Neuron (in vitro differentiated cells): Measurements from ENCODE around the gene NOTCH1.

Experiments used
- H2AFZ ChIP-seq: one replicate; pipeline ENCODE4 v1.6.1; 2013; ENCODE audit warnings: low read depth, mild to moderate bottlenecking, inconsistent platforms, low read length, moderate library complexity
- H3K27me3 ChIP-seq: one replicate; pipeline ENCODE4 v1.6.1; 2013; ENCODE audit warnings: low read length; ENCODE audit not compliant: insufficient read depth
- H3K36me3 ChIP-seq: one replicate; pipeline ENCODE4 v1.6.1; 2013; ENCODE audit warnings: low read length; ENCODE audit not compliant: insufficient read depth
- H3K4me1 ChIP-seq: one replicate; pipeline ENCODE4 v1.6.1; 2013; ENCODE audit warnings: low read length; ENCODE audit not compliant: insufficient read depth
- H3K4me3 ChIP-seq: 2 replicates; pipeline ENCODE4 v1.5.1; 2013; ENCODE audit warnings: mild to moderate bottlenecking, low read length, moderate library complexity
- H3K9me3 ChIP-seq: one replicate; pipeline ENCODE4 v1.6.1; 2013; ENCODE audit warnings: low read length

NOTCH1 gene

GRCh38 chr9:136504512-136505348 is 41.1 kb downstream of the NOTCH1 start:
- Histone ChIP-seq H3K9me3 (no peaks in the 10 kb centered on the region), H3K4me3 (no peak overlapping the region), H3K4me1 (no peaks in the 10 kb centered on the region), H3K36me3 (peaks cover 90% of the 10 kb centered on the region), H3K27me3 (no peaks in the 10 kb centered on the region), H2AFZ (no peak overlapping the region)

DNA sequence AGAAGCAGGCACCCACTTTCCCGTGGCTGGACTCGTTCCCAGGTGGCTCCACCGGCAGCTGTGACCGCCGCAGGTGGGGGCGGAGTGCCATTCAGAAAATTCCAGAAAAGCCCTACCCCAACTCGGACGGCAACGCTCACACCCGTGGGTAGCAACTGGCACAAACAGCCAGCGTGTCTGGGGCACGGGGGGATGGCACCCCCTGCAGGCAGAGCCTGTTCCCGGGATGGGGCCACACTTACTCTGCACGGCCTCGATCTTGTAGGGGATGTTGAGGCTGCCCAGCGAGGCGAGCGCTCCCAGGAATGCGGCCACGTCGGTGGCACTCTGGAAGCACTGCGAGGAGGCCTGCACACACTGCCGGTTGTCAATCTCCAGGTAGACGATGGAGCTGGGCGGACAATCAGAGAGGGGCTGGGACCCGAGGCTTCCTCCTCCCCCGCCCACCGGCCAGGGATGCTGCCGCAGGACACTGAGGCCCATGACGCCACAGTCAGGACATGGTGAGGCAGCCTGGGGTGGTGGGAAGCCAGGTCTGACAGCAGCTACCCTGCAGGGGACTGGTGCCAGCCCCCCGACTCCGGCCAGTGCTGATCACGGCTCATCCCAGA is 42.8 kb downstream of the NOTCH1 start:
- no peaks in the 10 kb centered on the region for H3K27me3 ChIP-seq
- H3K4me1 ChIP-seq, result no peaks in the 10 kb centered on the region
- H3K36me3 ChIP-seq, result peaks cover 90% of the 10 kb centered on the region
- H3K4me3 ChIP-seq, result no peak overlapping the region
- no peaks in the 10 kb centered on the region for H3K9me3 ChIP-seq
- no peak overlapping the region for H2AFZ ChIP-seq

- H3K4me1 ChIP-seq, result no peaks in the 10 kb centered on the region
- H3K4me3 ChIP-seq, result no peak overlapping the region
- no peaks in the 10 kb centered on the region for H3K9me3 ChIP-seq
- H3K36me3 ChIP-seq, result peaks cover 89% of the 10 kb centered on the region
- no peak overlapping the region for H2AFZ ChIP-seq
- no peaks in the 10 kb centered on the region for H3K27me3 ChIP-seq
These were observed 43.7 kb downstream of the NOTCH1 start for GRCh38 chr9:136502196-136502595.

GRCh38 chr9:136501686-136502085 is 44.2 kb downstream of the NOTCH1 start:
- no peaks in the 10 kb centered on the region for H3K9me3 ChIP-seq
- H2AFZ ChIP-seq, result no peak overlapping the region
- no peak overlapping the region for H3K4me3 ChIP-seq
- peaks cover 89% of the 10 kb centered on the region for H3K36me3 ChIP-seq
- H3K27me3 ChIP-seq, result no peaks in the 10 kb centered on the region
- no peaks in the 10 kb centered on the region for H3K4me1 ChIP-seq

DNA sequence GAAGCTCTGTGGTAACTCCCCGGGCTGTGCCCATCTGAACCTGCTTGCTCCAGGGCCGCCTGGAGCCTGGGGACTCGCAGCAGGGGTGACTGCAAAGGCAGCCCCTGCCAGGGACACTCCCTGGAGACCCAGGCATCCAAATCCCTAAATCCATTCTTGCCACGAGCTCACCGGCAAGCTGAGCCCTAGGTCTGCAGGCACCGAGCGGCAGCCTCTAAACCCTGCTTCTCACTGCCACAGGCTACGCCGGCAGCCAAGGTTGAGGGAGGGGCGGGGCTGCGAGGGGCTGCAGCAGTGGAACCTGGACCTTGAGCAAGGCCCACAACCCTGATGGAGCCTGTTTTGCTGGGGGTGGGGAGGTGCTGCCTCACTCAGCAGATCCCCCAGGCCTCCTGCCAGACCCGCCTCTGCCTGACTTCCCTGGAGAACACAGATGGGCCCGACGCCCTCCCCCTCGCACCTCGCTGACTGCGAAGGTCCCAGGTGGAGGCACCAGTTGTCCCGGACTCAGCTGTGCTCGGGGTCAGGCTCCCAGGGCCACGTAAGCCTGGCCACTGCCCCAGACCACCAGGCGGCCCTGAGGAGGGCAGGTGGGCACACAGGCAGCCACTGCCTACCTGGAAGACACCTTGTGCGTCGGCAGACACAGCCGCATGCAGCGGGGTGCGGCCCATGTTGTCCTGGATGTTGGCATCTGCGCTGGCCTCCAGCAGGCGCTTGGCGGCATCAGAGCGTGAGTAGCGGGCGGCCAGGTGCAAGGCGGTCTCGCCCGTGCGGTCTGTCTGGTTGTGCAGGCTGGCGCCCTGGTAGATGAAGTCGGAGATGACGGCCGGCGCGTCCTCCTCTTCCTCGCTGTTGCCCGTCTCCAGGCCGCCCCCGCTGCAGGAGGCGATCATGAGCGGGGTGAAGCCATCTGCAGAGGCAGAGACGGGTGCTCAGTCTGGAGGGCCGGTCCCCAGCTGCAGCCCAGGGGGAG is 45.6 kb downstream of the NOTCH1 start:
- no peaks in the 10 kb centered on the region for H3K4me1 ChIP-seq
- H3K27me3 ChIP-seq, result no peaks in the 10 kb centered on the region
- H2AFZ ChIP-seq, result no peak overlapping the region
- H3K9me3 ChIP-seq, result no peaks in the 10 kb centered on the region
- peaks cover 87% of the 10 kb centered on the region for H3K36me3 ChIP-seq
- H3K4me3 ChIP-seq, result no peak overlapping the region

- Histone ChIP-seq H2AFZ (no peak overlapping the region), H3K9me3 (no peaks in the 10 kb centered on the region), H3K4me3 (no peak overlapping the region), H3K36me3 (peaks cover 83% of the 10 kb centered on the region), H3K4me1 (no peaks in the 10 kb centered on the region), H3K27me3 (no peaks in the 10 kb centered on the region)
These were observed 46.5 kb downstream of the NOTCH1 start for GRCh38 chr9:136499071-136499934.

DNA sequence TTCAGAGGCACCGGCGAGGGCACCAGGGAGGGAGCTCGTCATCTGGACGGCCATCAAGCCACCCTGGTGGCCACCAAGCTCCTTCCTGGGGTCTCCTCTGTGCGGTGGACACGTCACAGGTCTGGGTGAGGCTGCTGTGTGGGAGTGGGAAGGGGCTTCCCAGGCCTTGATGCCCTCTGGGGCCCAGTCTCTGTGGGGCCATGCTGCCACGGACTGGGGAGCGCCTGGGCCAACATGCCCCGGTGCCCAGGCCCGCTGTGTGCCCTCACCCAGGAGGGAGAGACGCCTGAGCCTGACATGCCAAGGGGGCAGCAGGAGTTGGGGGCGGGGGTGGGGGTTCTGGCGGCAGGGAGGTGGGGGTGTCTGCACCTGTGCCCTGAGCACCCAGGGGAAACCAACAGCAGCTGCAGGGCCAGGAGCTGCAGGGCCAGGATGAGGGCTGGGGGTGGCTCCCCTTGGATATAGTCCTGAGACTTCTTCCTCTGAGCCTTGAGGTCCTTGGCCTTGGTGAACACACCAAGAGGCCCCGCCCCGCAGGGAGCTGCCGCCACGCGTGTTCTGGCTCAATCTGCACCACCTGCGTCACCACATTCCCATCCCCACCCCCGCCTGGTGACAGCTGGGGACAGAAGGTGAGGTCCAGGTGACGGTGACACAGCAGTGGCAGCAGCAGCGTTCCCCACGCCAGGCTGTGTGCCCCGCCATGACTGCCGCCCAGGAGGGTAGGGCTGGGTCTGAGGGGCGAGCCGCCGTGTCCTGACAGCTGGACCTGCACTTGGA is 47.7 kb downstream of the NOTCH1 start:
- Histone ChIP-seq H3K4me1 (peaks cover 6% of the 10 kb centered on the region), H3K9me3 (no peaks in the 10 kb centered on the region), H3K27me3 (no peaks in the 10 kb centered on the region), H3K36me3 (peaks cover 76% of the 10 kb centered on the region), H2AFZ (no peak overlapping the region), H3K4me3 (no peak overlapping the region)

GRCh38 chr9:136496801-136497620 is 48.8 kb downstream of the NOTCH1 start:
- peaks cover 6% of the 10 kb centered on the region for H3K4me1 ChIP-seq
- peaks cover 69% of the 10 kb centered on the region for H3K36me3 ChIP-seq
- H3K27me3 ChIP-seq, result no peaks in the 10 kb centered on the region
- H3K4me3 ChIP-seq, result no peak overlapping the region
- H2AFZ ChIP-seq, result no peak overlapping the region
- H3K9me3 ChIP-seq, result no peaks in the 10 kb centered on the region

GRCh38 chr9:136496181-136496580 is 49.7 kb downstream of the NOTCH1 start:
- peaks cover 63% of the 10 kb centered on the region for H3K36me3 ChIP-seq
- H3K4me3 ChIP-seq, result no peak overlapping the region
- no peak overlapping the region for H2AFZ ChIP-seq
- peaks cover 6% of the 10 kb centered on the region for H3K4me1 ChIP-seq
- H3K9me3 ChIP-seq, result no peaks in the 10 kb centered on the region
- no peaks in the 10 kb centered on the region for H3K27me3 ChIP-seq

DNA sequence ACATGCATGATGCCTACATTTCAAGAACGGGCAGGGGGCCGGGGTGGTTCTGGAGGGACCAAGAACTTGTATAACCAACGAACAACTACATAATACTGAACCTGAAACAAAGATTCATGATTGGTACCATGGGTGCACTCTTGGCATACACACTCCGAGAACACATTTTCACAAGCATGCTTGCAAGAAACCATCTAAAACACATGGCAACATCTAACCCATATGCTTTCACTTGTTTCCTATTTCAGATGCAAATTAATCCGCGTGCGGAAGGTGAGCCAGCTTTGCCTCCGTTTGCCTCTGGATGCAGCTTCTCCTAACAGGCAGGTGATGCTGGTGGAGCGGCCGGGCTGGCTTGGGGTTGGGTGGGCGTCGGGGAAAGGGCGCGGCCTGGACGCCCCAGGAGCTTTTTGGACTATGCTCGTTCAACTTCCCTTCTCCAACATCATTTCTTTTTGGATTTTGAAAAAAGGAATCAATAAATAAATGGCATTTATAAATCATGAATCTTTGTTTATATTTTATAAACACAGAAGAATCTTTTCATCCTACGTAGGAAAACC is 50.5 kb downstream of the NOTCH1 start:
- Histone ChIP-seq H3K4me1 (peaks cover 6% of the 10 kb centered on the region), H3K36me3 (peaks cover 56% of the 10 kb centered on the region)

More for the DNA sequence above, 50.5 kb downstream of the NOTCH1 start:
- no peaks in the 10 kb centered on the region for H3K27me3 ChIP-seq
- no peak overlapping the region for H3K4me3 ChIP-seq
- H2AFZ ChIP-seq, result no peak overlapping the region
- no peaks in the 10 kb centered on the region for H3K9me3 ChIP-seq
